IMR-90 (cell line): ENCODE measurements around the gene SAT2. TPM values are rescaled to one million over a fixed set of nuclear protein-coding genes. Genes with fewer than 3 reads are reported as not detected.

Experiments
- ATAC-seq: fragments of 200-7000 bp; cut with Tn5 transposase; 2 replicates; pipeline ENCODE4 v1.9.1; 2020; ENCODE audit warnings: low read depth, mild to moderate bottlenecking, moderate library complexity
- BruUV-seq: library from RNA; stranded (reverse); fragments of 400-500 nt; replicated peaks from 2 replicates; lab custom pipeline; 2021; lab: Mats Ljungman, UMichigan
- CTCF ChIA-PET: fragments of 300-600 bp; formaldehyde crosslinking; extraction: SDS; loops from one replicate; lab custom pipeline; 2021; ENCODE audit warnings: antibody characterized with exemption; lab: Yijun Ruan, JAX
- POLR2A ChIA-PET: fragments of 300-600 bp; sonication (Branson Sonifier 250); formaldehyde crosslinking; loops from one replicate; lab custom pipeline; 2022; ENCODE audit warnings: antibody characterized with exemption; ENCODE audit not compliant: unreplicated experiment; lab: Charles Lee
- DNase-seq: peaks from one replicate; pipeline ENCODE4 v3.0.0; 2013
- H2AFZ ChIP-seq: replicated peaks from 2 replicates; pipeline ENCODE3; 2013; ENCODE audit warnings: low read length, mild to moderate bottlenecking; ENCODE audit not compliant: poor library complexity
- H2AK5ac ChIP-seq: 2 replicates; pipeline ENCODE4 v1.6.1; 2013; ENCODE audit warnings: low read depth, low read length, inconsistent platforms
- H2AK9ac ChIP-seq: replicated peaks from 2 replicates; pipeline ENCODE3; 2013; ENCODE audit warnings: mild to moderate bottlenecking, low read depth, low read length, moderate library complexity; ENCODE audit not compliant: poor library complexity
- H2BK120ac ChIP-seq: 2 replicates; pipeline ENCODE4 v1.6.1; 2013; ENCODE audit warnings: low read depth, low read length, inconsistent platforms
- H2BK15ac ChIP-seq: 3 replicates; pipeline ENCODE4 v1.6.1; 2013; ENCODE audit warnings: low read depth, low read length, inconsistent platforms
- H2BK20ac ChIP-seq: 2 replicates; pipeline ENCODE4 v1.6.1; 2013; ENCODE audit warnings: low read depth, mild to moderate bottlenecking, inconsistent platforms, low read length, moderate library complexity
- H2BK5ac ChIP-seq: 2 replicates; pipeline ENCODE4 v1.6.1; 2013; ENCODE audit warnings: mild to moderate bottlenecking, low read depth, low read length, inconsistent platforms; ENCODE audit not compliant: poor library complexity, severe bottlenecking
- H3K14ac ChIP-seq: replicated peaks from 2 replicates; pipeline ENCODE4 v1.6.1; 2013; ENCODE audit warnings: low read depth, low read length, inconsistent platforms
- H3K18ac ChIP-seq: 2 replicates; pipeline ENCODE4 v1.6.1; 2013; ENCODE audit warnings: low read depth, low read length, control low read depth
- H3K23ac ChIP-seq: 2 replicates; pipeline ENCODE4 v1.6.1; 2013; ENCODE audit warnings: low read depth, low read length, inconsistent platforms
- H3K27ac ChIP-seq: 2 replicates; pipeline ENCODE4 v1.5.1; 2013; ENCODE audit warnings: mild to moderate bottlenecking, control low read depth, low read length; ENCODE audit not compliant: insufficient read depth
- H3K27me3 ChIP-seq: 2 replicates; pipeline ENCODE4 v1.6.1; 2013; ENCODE audit warnings: low read length; ENCODE audit not compliant: control insufficient read depth, insufficient read depth
- H3K36me3 ChIP-seq: 2 replicates; pipeline ENCODE4 v1.6.1; 2013; ENCODE audit warnings: low read length, mixed read lengths; ENCODE audit not compliant: control insufficient read depth, insufficient read depth
- H3K4ac ChIP-seq: 2 replicates; pipeline ENCODE4 v1.6.1; 2013; ENCODE audit warnings: low read depth, low read length, inconsistent platforms
- H3K4me1 ChIP-seq: 2 replicates; pipeline ENCODE4 v1.6.1; 2013; ENCODE audit warnings: low read length, mixed read lengths; ENCODE audit not compliant: control insufficient read depth, insufficient read depth
- H3K4me2 ChIP-seq: 2 replicates; pipeline ENCODE4 v1.6.1; 2013; ENCODE audit warnings: low read depth, mild to moderate bottlenecking, control low read depth, low read length, moderate library complexity
- H3K4me3 ChIP-seq: 2 replicates; pipeline ENCODE4 v1.5.1; 2013; ENCODE audit warnings: low read depth, mild to moderate bottlenecking, control low read depth, low read length, moderate library complexity; ENCODE audit not compliant: insufficient read depth
- H3K56ac ChIP-seq: 2 replicates; pipeline ENCODE4 v1.6.1; 2013; ENCODE audit warnings: low read length, inconsistent platforms; ENCODE audit not compliant: insufficient read depth; ENCODE audit errors: extremely low read depth
- H3K79me1 ChIP-seq, 2 experiments: 2 replicates each; pipeline ENCODE4 v1.6.1; 2013; ENCODE audit warnings: low read length in 2 of 2, inconsistent platforms in 1 of 2, low read depth in 1 of 2
- H3K9ac ChIP-seq: 2 replicates; pipeline ENCODE4 v1.6.1; 2013; ENCODE audit warnings: low read depth, low read length, control low read depth
- H3K9me1 ChIP-seq: 2 replicates; pipeline ENCODE4 v1.6.1; 2013; ENCODE audit warnings: low read length, inconsistent platforms; ENCODE audit not compliant: insufficient read depth
- H3K9me3 ChIP-seq: 2 replicates; pipeline ENCODE4 v1.6.1; 2013; ENCODE audit warnings: low read length; ENCODE audit not compliant: control insufficient read depth, insufficient read depth
- H4K20me1 ChIP-seq: 2 replicates; pipeline ENCODE4 v1.6.1; 2013; ENCODE audit warnings: low read length, inconsistent platforms; ENCODE audit not compliant: insufficient read depth
- H4K5ac ChIP-seq: 2 replicates; pipeline ENCODE4 v1.6.1; 2013; ENCODE audit warnings: mild to moderate bottlenecking, low read depth, low read length, control low read depth
- H4K8ac ChIP-seq, 2 experiments: 2 replicates each; pipeline ENCODE4 v1.6.1; 2013; ENCODE audit warnings: low read depth in 2 of 2, low read length in 2 of 2, control low read depth in 1 of 2, inconsistent platforms in 1 of 2
- H4K91ac ChIP-seq: 2 replicates; pipeline ENCODE4 v1.6.1; 2013; ENCODE audit warnings: low read depth, low read length, inconsistent platforms; ENCODE audit not compliant: insufficient read depth
- BHLHE40 ChIP-seq: fragments of 150-350 bp; IDR thresholded peaks from 2 replicates; pipeline ENCODE4 v1.6.1; 2016; ENCODE audit warnings: mild to moderate bottlenecking, low read depth, low read length
- CEBPB ChIP-seq: IDR thresholded peaks from 2 replicates; pipeline ENCODE4 v1.6.1; 2012; ENCODE audit warnings: low read depth, low read length, improper control_type of control experiment
- CHD1 ChIP-seq: IDR thresholded peaks from 2 replicates; pipeline ENCODE4 v1.6.1; 2012; ENCODE audit warnings: low read depth, low read length, improper control_type of control experiment
- MAFK ChIP-seq: IDR thresholded peaks from 2 replicates; pipeline ENCODE4 v1.6.1; 2012; ENCODE audit warnings: low read depth, low read length, improper control_type of control experiment
- MAZ ChIP-seq: IDR thresholded peaks from 2 replicates; pipeline ENCODE4 v1.6.1; 2012; ENCODE audit warnings: low read depth, mild to moderate bottlenecking, low read length, improper control_type of control experiment, moderate library complexity, borderline replicate concordance
- NFE2L2 ChIP-seq: fragments of 150-350 bp; IDR thresholded peaks from 2 replicates; pipeline ENCODE4 v1.6.1; 2016; ENCODE audit warnings: low read depth, mild to moderate bottlenecking, low read length
- RAD21 ChIP-seq: IDR thresholded peaks from 2 replicates; pipeline ENCODE4 v1.6.1; 2012; ENCODE audit warnings: low read length, improper control_type of control experiment
- WGBS, 2 experiments: methylation state at CpG; one replicate each; pipeline versions ENCODE4 v1.1.5 to v1.1.7; 2013; ENCODE audit warnings: missing lambda C conversion rate in 2 of 2; ENCODE audit not compliant: insufficient read length in 1 of 2; ENCODE audit errors: extremely low coverage in 2 of 2; 5-methylcytosine and 5-hydroxymethylcytosine counted together
- dilution Hi-C: fragments of 300-500 bp; cut with HindIII; formaldehyde crosslinking; loops from one replicate; pipeline ENCODE4 v1.14.3; 2018; ENCODE audit warnings: low sequenced_read_pairs; ENCODE audit not compliant: unreplicated experiment
- in situ Hi-C: fragments of 300-500 bp; cut with MboI; formaldehyde crosslinking; loops from 3 replicates; pipeline ENCODE4 v1.14.3; 2019; ENCODE audit warnings: low sequenced_read_pairs, inconsistent platforms, mixed read lengths
- intact Hi-C: fragments of 100-400 bp; cut with micrococcal nuclease; formaldehyde crosslinking; loops from 2 replicates; pipeline ENCODE4 v1.10.0; 2022
- polyA plus RNA-seq, 3 experiments: library from polyadenylated mRNA; depleted of rRNA; stranded (reverse); fragments of >200 nt; gene quantifications; 2 replicates each; pipeline ENCODE4 v1.2.3, GENCODE V29; 2012; ENCODE audit warnings: low replicate concordance in 1 of 3
- total RNA-seq: library from RNA; depleted of rRNA; stranded (reverse); fragments of >200 nt; gene quantifications from 2 replicates; pipeline ENCODE4 v1.2.3, GENCODE V29; 2012
- TF ChIP-seq, protein P1 (sequence below): fragments of 150-350 bp; IDR thresholded peaks from 2 replicates; pipeline ENCODE4 v1.6.1; 2017; ENCODE audit warnings: mild to moderate bottlenecking, antibody characterized with exemption, low read length, low read depth

The SAT2 gene
- total and polyA plus RNA-seq, 2 of the 4 experiments (the other 2 are of a cell fraction) = 20.4 to 45.9 TPM

DNA sequence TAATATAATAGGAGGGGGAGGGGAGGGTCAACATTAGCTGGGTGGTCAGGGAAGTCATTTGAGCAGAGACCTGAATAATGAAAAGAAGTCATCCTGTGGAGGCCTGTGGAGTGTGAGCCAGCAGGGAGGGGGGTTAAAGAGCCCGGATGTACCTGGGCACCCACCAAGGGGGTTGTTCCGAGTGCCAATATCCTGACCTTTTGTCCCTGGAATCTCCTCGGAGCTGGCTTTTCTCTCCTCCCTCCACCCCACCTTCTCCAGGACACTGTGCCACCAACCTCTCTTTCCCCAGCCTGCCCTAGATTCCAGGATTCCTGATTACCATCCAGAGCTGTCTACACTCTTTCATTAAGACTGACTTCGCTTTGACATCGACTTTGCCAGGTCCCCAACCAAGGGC is 8.5 kb upstream of the SAT2 start:
- WGBS, 2 experiments = 69% methylated on average over 4 of the region's 5 CpGs; no CpG with 5 or more reads in 1 of the 2 experiments

More for the DNA sequence above, 8.5 kb upstream of the SAT2 start:
- Histone ChIP-seq H4K5ac (no peak overlapping the region), H3K23ac (no peak overlapping the region), H3K18ac (no peak overlapping the region), H4K91ac (no peak overlapping the region), H3K36me3 (no peaks in the 10 kb centered on the region), H3K4me3 (no peak overlapping the region), H3K56ac (no peak overlapping the region), H3K79me1 (no peaks in the 10 kb centered on the region), H3K9ac (no peak overlapping the region), H3K9me3 (no peaks in the 10 kb centered on the region), H3K27me3 (peaks cover 7% of the 10 kb centered on the region), H3K4me2 (no peak overlapping the region), H3K9me1 (no peaks in the 10 kb centered on the region), H2AK5ac (no peak overlapping the region), H2BK20ac (no peak overlapping the region), H3K4ac (no peak overlapping the region), H4K20me1 (no peaks in the 10 kb centered on the region), H3K14ac (no peak overlapping the region), H4K8ac (no peak overlapping the region), H2BK120ac (no peak overlapping the region), H2AFZ (peak overlapping the region; percentile 32), H3K4me1 (no peaks in the 10 kb centered on the region), H2BK5ac (no peak overlapping the region), H2BK15ac (no peak overlapping the region), H2AK9ac (no peak overlapping the region), H3K27ac (no peak overlapping the region)
- in situ Hi-C loops = no loop called here
- TF ChIP-seq CHD1 = no peak
- TF ChIP-seq BHLHE40 = no peak
- no peak for TF ChIP-seq NFE2L2
- TF ChIP-seq RAD21 = no peak
- TF ChIP-seq CEBPB = no peak
- TF ChIP-seq, protein P1, sequence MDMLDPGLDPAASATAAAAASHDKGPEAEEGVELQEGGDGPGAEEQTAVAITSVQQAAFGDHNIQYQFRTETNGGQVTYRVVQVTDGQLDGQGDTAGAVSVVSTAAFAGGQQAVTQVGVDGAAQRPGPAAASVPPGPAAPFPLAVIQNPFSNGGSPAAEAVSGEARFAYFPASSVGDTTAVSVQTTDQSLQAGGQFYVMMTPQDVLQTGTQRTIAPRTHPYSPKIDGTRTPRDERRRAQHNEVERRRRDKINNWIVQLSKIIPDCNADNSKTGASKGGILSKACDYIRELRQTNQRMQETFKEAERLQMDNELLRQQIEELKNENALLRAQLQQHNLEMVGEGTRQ = no peak
- TF ChIP-seq MAFK = no peak
- TF ChIP-seq MAZ = no peak
- ChIA-PET CTCF (no interaction called here), POLR2A (interaction anchor here (0.5 kb wide), 1 partner anchor 46 kb away, joined by 3 read pairs; no protein-coding TSS in a partner anchor)
- dilution Hi-C loops = no loop called here
- intact Hi-C loops = no loop called here
- DNase-seq (no peak), ATAC-seq (no peak)
- no TSS peak for BruUV-seq
